ACC112 (cell line): ENCODE results near the gene CMTM4.
"Not testable (repeated sequence)": the region's sequence is repeated elsewhere in the genome, so short reads cannot be mapped to it uniquely, and the experiment has no call there.

Source experiments
- H2AFZ ChIP-seq: fragments of 200-600 bp; sonication (generic); one replicate; pipeline ENCODE4 v1.6.0; 2017; ENCODE audit warnings: antibody characterized with exemption, low read length; ENCODE audit not compliant: unreplicated experiment
- H3K27ac ChIP-seq: fragments of 200-600 bp; sonication (generic); 2 replicates; pipeline ENCODE4 v1.5.1; 2014; ENCODE audit warnings: low read depth, mild to moderate bottlenecking, antibody characterized with exemption, low read length, moderate library complexity
- H3K27me3 ChIP-seq: fragments of 200-600 bp; sonication (generic); 2 replicates; pipeline ENCODE4 v1.6.1; 2014; ENCODE audit warnings: mild to moderate bottlenecking, antibody characterized with exemption, low read length, moderate library complexity, mixed read lengths; ENCODE audit not compliant: insufficient read depth
- H3K36me3 ChIP-seq: fragments of 200-600 bp; sonication (generic); 2 replicates; pipeline ENCODE4 v1.6.1; 2016; ENCODE audit warnings: mild to moderate bottlenecking, antibody characterized with exemption, low read length, moderate library complexity, mixed read lengths; ENCODE audit not compliant: insufficient read depth
- H3K4me1 ChIP-seq: fragments of 200-600 bp; sonication (generic); one replicate; pipeline ENCODE4 v1.6.1; 2016; ENCODE audit warnings: low read length, mixed read lengths; ENCODE audit not compliant: insufficient read depth, unreplicated experiment, control insufficient read depth
- H3K4me3 ChIP-seq: fragments of 200-600 bp; sonication (generic); 2 replicates; pipeline ENCODE4 v1.5.1; 2014; ENCODE audit warnings: mild to moderate bottlenecking, low read depth, low read length
- H3K79me2 ChIP-seq: fragments of 200-600 bp; sonication (generic); one replicate; pipeline ENCODE4 v1.6.0; 2016; ENCODE audit warnings: low read length; ENCODE audit not compliant: control insufficient read depth, unreplicated experiment, insufficient read depth

The CMTM4 gene

GRCh38 chr16:66673691-66674090 lies 22.9 kb downstream of the CMTM4 start:
- Histone ChIP-seq H3K4me3 (no peak overlapping the region), H3K27ac (no peak overlapping the region), H3K79me2 (no peaks in the 10 kb centered on the region), H2AFZ (no peak overlapping the region), H3K4me1 (no peaks in the 10 kb centered on the region), H3K36me3 (no peaks in the 10 kb centered on the region), H3K27me3 (no peaks in the 10 kb centered on the region)

- Histone ChIP-seq H3K79me2 (no peaks in the 10 kb centered on the region), H3K36me3 (no peaks in the 10 kb centered on the region), H2AFZ (no peak overlapping the region), H3K4me3 (no peak overlapping the region), H3K27me3 (no peaks in the 10 kb centered on the region), H3K27ac (no peak overlapping the region), H3K4me1 (no peaks in the 10 kb centered on the region)
Observed at GRCh38 chr16:66670691-66671388, 25.7 kb downstream of the CMTM4 start.

DNA sequence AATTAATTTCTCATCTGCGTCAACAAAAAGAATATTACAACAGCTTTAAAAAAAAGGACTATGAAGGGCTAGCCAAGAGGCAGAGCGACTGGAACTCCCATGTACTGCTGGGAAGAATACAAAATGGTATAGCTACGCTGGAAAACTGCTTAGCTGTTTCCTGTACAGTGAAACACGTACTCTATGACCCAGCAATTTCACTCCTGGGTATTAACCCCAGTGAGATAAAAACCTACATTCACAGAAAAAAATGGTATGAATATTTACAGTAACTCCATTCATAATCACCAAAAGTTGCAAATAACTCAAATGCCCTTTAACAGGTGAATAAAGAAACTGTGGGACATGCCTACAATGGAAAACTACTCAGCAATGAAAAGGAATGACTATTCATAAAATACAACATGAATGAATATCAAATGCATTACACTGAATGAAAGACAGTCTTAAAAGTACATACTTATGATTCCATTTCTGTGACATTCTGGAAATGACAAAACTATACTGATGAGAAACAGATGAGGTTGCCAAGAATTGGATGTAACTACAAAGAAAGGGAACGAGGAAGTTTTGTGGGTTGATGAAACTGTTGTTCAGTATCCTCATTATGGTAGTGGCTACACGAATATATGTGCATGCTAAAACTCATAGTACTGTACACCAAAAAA lies 27.6 kb downstream of the CMTM4 start:
- Histone ChIP-seq H3K4me3 (no peak overlapping the region), H3K79me2 (no peaks in the 10 kb centered on the region), H2AFZ (no peak overlapping the region), H3K4me1 (no peaks in the 10 kb centered on the region), H3K27me3 (no peaks in the 10 kb centered on the region), H3K27ac (peak overlapping the region; percentile 0; the same call in 1 of the 2 replicates), H3K36me3 (no peaks in the 10 kb centered on the region)

DNA sequence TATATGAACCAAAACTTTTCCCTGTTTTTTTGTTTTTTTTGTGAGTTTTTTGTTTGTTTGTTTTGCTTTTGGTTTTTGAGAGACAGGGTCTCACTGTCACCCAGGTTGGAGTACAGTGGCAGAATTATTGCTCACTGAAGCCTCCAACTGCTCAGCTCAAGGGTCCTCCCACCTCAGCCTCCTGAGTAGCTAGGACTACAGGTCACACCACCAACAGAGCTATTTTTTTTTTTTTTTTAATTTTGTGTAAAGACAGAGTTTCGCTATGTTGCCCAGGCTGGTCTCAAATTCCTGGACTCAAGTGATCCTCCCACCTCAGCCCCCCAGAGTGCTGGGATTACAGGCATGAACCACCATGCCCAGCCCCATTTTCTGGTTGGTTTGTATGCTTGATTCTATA lies 28.6 kb downstream of the CMTM4 start:
- Histone ChIP-seq H3K27ac (no peak overlapping the region), H3K4me3 (no peak overlapping the region), H3K79me2 (no peaks in the 10 kb centered on the region), H2AFZ (no peak overlapping the region), H3K36me3 (no peaks in the 10 kb centered on the region), H3K27me3 (no peaks in the 10 kb centered on the region), H3K4me1 (peaks cover under 1% of the 10 kb centered on the region)

DNA sequence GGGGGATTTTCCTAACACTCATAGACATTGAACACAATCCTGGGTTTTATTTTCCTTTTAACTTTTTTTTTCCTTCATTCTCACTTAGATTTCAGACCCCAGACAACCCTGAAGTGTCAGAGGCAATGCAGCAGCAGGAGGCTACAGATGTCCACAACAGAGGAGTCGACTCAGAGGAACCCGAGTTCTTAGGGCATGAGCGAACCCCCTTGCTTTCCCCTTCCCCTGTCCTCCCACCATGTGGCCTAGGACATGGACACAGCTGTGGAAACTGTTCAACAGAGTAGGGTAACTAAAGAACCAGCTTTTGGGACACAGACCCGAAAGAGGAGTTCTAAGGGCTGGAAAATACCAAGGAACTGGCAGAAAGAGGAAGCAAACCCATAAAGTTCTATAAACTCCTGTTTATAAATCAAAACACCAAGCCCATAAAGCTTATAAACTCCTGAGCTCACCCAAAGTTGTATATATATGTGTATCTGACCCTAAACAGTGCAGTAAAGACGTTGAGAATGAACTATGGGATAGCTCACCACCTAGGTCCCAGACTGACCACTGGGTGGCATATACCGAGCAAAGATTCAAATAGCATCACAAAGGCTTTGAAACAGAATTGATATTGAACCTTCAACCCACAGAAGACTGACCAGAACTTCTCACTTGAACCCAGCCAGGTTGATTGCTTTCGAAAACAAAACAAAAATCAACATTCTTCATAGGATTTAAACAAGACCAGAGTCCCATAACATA lies 33.9 kb downstream of the CMTM4 start:
- no peaks in the 10 kb centered on the region for H3K27me3 ChIP-seq
- H3K4me1 ChIP-seq: peaks cover 30% of the 10 kb centered on the region
- peak overlapping the region; percentile 35 for H2AFZ ChIP-seq
- no peak overlapping the region for H3K4me3 ChIP-seq
- peak overlapping the region; percentile 91 for H3K27ac ChIP-seq
- H3K79me2 ChIP-seq: peaks cover 10% of the 10 kb centered on the region
- no peaks in the 10 kb centered on the region for H3K36me3 ChIP-seq

GRCh38 chr16:66661671-66662346 lies 34.7 kb downstream of the CMTM4 start:
- peak overlapping the region; percentile 91 for H3K27ac ChIP-seq
- H3K4me1 ChIP-seq: peaks cover 32% of the 10 kb centered on the region
- H2AFZ ChIP-seq: peak overlapping the region; percentile 12
- H3K4me3 ChIP-seq, H3K36me3 ChIP-seq, H3K79me2 ChIP-seq, H3K27me3 ChIP-seq: not testable (repeated sequence)

- no peaks in the 10 kb centered on the region for H3K27me3 ChIP-seq
- peaks cover 10% of the 10 kb centered on the region for H3K79me2 ChIP-seq
- peak overlapping the region; percentile 91 for H3K27ac ChIP-seq
- no peaks in the 10 kb centered on the region for H3K36me3 ChIP-seq
- H3K4me3 ChIP-seq: peak overlapping the region; percentile 31; the same call in 1 of the 2 replicates
- H3K4me1 ChIP-seq: peaks cover 38% of the 10 kb centered on the region
- peak overlapping the region; percentile 87 for H2AFZ ChIP-seq
Observed at GRCh38 chr16:66661210-66661560, 35.4 kb downstream of the CMTM4 start.

DNA sequence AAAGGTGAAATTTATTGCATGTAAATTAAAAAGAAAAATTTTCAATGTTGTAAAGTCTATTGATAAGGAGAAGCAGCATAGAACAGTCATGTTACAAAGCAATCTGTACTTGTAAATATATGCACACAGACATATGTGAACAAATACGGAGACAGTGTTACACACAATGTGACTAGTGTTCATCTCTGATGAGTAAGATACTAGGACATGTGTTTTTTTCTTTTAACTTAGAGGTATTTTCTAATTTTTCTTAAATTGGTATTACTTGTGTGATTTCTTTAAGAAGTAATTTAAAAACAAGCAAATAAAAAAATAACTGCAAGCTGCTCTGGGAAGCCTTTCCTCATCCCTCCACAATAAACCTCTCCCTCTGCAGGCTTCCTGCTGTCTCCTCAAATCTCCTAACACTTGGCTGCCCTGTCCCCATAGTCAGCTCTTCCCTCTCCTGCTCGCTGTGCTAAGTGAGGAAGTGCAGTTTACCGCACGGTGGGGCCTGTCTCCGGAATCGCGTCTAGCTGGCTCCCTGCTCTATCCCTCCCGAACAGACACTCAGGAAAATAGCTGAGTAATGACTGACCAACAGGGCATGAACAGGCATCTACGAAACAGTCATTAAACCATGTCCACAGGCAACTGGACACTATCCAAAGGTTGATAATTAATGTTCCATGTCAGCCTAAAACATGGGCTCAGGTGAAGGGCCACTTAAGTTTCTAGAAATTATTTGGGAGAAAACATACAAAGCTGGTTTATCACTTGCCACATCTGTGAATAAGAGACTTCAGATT lies 35.9 kb downstream of the CMTM4 start:
- H3K4me1 ChIP-seq: peaks cover 41% of the 10 kb centered on the region

GRCh38 chr16:66658860-66659190 lies 37.7 kb downstream of the CMTM4 start:
- H3K4me1 ChIP-seq: peaks cover 47% of the 10 kb centered on the region
- no peaks in the 10 kb centered on the region for H3K27me3 ChIP-seq
- no peak overlapping the region for H3K4me3 ChIP-seq
- H3K36me3 ChIP-seq: no peaks in the 10 kb centered on the region
- no peak overlapping the region for H3K27ac ChIP-seq
- no peak overlapping the region for H2AFZ ChIP-seq
- H3K79me2 ChIP-seq: peaks cover 13% of the 10 kb centered on the region

More for the DNA sequence above, 35.9 kb downstream of the CMTM4 start:
- Histone ChIP-seq H3K27ac (peak overlapping the region; percentile 91), H3K36me3 (no peaks in the 10 kb centered on the region), H3K4me3 (peak overlapping the region; percentile 31; the same call in 1 of the 2 replicates), H3K79me2 (peaks cover 10% of the 10 kb centered on the region), H3K27me3 (no peaks in the 10 kb centered on the region), H2AFZ (peak overlapping the region; percentile 87)
